DOHH2 (cell line): ENCODE data around the gene SGCD.

Experiments
- H3F3A ChIP-seq: fragments of 200-600 bp; sonication (generic), shearing (Covaris generic); 2 replicates; pipeline ENCODE4 v1.6.0; 2016; ENCODE audit warnings: antibody characterized with exemption, mild to moderate bottlenecking; ENCODE audit not compliant: control insufficient read depth, insufficient read depth
- H3K27ac ChIP-seq: fragments of 200-600 bp; sonication (generic); 2 replicates; pipeline ENCODE4 v1.5.1; 2014; ENCODE audit warnings: low read depth, mild to moderate bottlenecking, low read length, moderate library complexity
- H3K27me3 ChIP-seq: fragments of 200-600 bp; sonication (generic); 2 replicates; pipeline ENCODE4 v1.6.1; 2014; ENCODE audit warnings: mild to moderate bottlenecking, low read length, mixed read lengths; ENCODE audit not compliant: control insufficient read depth
- H3K36me3 ChIP-seq: fragments of 200-600 bp; sonication (generic); 2 replicates; pipeline ENCODE4 v1.6.1; 2014; ENCODE audit warnings: mild to moderate bottlenecking, low read length, moderate library complexity, mixed read lengths; ENCODE audit not compliant: control insufficient read depth
- H3K4me1 ChIP-seq: fragments of 200-600 bp; sonication (generic); 2 replicates; pipeline ENCODE4 v1.6.1; 2014; ENCODE audit warnings: mild to moderate bottlenecking, low read length, mixed read lengths; ENCODE audit not compliant: control insufficient read depth
- H3K4me2 ChIP-seq: fragments of 200-600 bp; sonication (generic); 2 replicates; pipeline ENCODE4 v1.6.0; 2014; ENCODE audit warnings: mild to moderate bottlenecking, low read length, moderate library complexity
- H3K4me3 ChIP-seq: fragments of 200-600 bp; sonication (generic); 2 replicates; pipeline ENCODE4 v1.5.1; 2014; ENCODE audit warnings: mild to moderate bottlenecking, low read length, mixed read lengths
- H3K79me2 ChIP-seq: fragments of 200-600 bp; sonication (generic); 2 replicates; pipeline ENCODE4 v1.6.1; 2014; ENCODE audit warnings: mild to moderate bottlenecking, low read length, mixed read lengths; ENCODE audit not compliant: control insufficient read depth
- H3K9me2 ChIP-seq: fragments of 200-600 bp; sonication (generic); replicated peaks from 2 replicates; pipeline ENCODE4 v1.6.1; 2014; ENCODE audit warnings: mild to moderate bottlenecking, low read length, mixed read lengths; ENCODE audit not compliant: control insufficient read depth
- H3K9me3 ChIP-seq: fragments of 200-600 bp; sonication (generic); 2 replicates; pipeline ENCODE4 v1.6.1; 2014; ENCODE audit warnings: antibody characterized with exemption, low read length, mixed read lengths; ENCODE audit not compliant: control insufficient read depth, insufficient read depth
- H4K20me1 ChIP-seq: fragments of 200-600 bp; sonication (generic); 2 replicates; pipeline ENCODE4 v1.6.0; 2014; ENCODE audit warnings: low read depth, mild to moderate bottlenecking, antibody characterized with exemption, low read length, moderate library complexity; ENCODE audit not compliant: control insufficient read depth, insufficient read depth
- EZH2phosphoT487 ChIP-seq: fragments of 200-600 bp; sonication (generic); IDR thresholded peaks from 2 replicates; pipeline ENCODE4 v1.6.1; 2017; ENCODE audit warnings: borderline replicate concordance, mild to moderate bottlenecking, antibody characterized with exemption, low read length, moderate library complexity, mixed read lengths
- TF ChIP-seq, protein P1 (sequence below): fragments of 200-600 bp; sonication (generic); IDR thresholded peaks from one replicate; pipeline ENCODE4 v1.5.1; 2014; ENCODE audit warnings: antibody characterized with exemption, mild to moderate bottlenecking, low read depth, low read length; ENCODE audit not compliant: poor library complexity, severe bottlenecking

SGCD gene

DNA sequence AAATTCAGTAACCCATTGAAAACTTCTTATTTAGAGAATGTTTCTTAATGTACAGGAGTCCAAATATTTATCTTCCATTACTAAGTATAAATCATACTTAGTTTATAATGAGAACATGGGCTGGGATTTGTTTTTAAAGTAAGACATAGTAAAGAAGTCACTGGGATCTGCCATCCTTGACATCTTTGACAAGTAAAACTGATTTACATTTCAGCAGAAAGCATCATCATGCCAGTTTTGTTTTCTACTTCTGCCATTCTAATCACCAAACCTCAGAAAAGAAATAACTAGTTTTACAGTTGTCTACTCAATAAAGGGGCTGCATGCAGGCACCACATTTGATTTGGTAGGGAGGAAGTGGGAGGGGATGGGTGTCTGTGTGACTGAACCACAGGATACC lies 301.5 kb downstream of the SGCD start:
- Histone ChIP-seq H4K20me1 (no peaks in the 10 kb centered on the region), H3K9me2 (no peaks in the 10 kb centered on the region), H3K9me3 (no peaks in the 10 kb centered on the region), H3K27ac (no peak overlapping the region), H3K4me3 (no peak overlapping the region), H3K4me2 (no peak overlapping the region), H3K36me3 (no peaks in the 10 kb centered on the region), H3K79me2 (no peaks in the 10 kb centered on the region), H3F3A (no peaks in the 10 kb centered on the region), H3K27me3 (no peaks in the 10 kb centered on the region), H3K4me1 (no peaks in the 10 kb centered on the region)
- no peak for TF ChIP-seq EZH2phosphoT487
- TF ChIP-seq, protein P1, sequence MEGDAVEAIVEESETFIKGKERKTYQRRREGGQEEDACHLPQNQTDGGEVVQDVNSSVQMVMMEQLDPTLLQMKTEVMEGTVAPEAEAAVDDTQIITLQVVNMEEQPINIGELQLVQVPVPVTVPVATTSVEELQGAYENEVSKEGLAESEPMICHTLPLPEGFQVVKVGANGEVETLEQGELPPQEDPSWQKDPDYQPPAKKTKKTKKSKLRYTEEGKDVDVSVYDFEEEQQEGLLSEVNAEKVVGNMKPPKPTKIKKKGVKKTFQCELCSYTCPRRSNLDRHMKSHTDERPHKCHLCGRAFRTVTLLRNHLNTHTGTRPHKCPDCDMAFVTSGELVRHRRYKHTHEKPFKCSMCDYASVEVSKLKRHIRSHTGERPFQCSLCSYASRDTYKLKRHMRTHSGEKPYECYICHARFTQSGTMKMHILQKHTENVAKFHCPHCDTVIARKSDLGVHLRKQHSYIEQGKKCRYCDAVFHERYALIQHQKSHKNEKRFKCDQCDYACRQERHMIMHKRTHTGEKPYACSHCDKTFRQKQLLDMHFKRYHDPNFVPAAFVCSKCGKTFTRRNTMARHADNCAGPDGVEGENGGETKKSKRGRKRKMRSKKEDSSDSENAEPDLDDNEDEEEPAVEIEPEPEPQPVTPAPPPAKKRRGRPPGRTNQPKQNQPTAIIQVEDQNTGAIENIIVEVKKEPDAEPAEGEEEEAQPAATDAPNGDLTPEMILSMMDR, result no peak

DNA sequence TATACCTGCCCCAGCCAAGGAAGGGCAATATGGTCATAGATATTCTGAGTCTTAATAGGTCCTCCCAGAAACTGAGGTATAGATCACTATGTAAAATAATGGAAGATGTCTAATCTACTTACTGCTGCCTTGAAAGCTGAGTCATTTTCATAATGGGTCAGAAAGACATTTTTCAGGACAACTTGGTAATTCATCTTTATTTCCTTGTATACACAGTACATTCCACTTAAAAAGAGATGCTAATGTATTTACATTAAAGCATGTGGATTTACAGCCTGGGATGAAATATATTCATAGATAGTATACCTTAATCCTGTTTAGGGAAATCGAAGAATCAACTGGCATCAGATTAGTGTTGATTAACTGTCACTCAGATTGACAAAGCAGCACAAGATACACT lies 304.0 kb downstream of the SGCD start:
- Histone ChIP-seq H3K4me2 (no peak overlapping the region), H3K36me3 (no peaks in the 10 kb centered on the region), H4K20me1 (no peaks in the 10 kb centered on the region), H3K27ac (no peak overlapping the region), H3K4me3 (no peak overlapping the region), H3K9me2 (no peaks in the 10 kb centered on the region), H3K27me3 (no peaks in the 10 kb centered on the region), H3F3A (no peaks in the 10 kb centered on the region), H3K4me1 (no peaks in the 10 kb centered on the region), H3K79me2 (no peaks in the 10 kb centered on the region), H3K9me3 (no peaks in the 10 kb centered on the region)
- TF ChIP-seq EZH2phosphoT487, result no peak
- TF ChIP-seq, protein P1, result no peak

DNA sequence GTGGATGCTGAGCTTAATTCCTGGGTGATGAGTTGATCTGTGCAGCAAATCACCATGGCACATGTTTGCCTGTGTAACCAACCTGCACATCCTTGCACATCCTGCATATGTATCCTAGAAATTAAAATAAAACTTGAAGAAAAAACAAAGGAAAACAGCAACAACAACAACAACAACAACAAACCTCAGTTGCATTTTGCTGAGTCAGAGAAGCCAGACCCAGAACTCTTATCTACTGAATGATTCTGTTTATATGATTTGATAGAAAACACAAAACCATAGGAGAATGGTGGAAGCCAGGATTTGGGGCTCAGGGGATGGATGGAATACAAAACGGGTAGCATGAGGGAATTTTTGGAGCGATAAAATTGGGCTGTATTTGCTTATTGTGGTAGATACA lies 307.3 kb downstream of the SGCD start:
- no peak overlapping the region for H3K27ac ChIP-seq
- no peaks in the 10 kb centered on the region for H3K9me3 ChIP-seq
- H3F3A ChIP-seq, result no peaks in the 10 kb centered on the region
- no peaks in the 10 kb centered on the region for H3K36me3 ChIP-seq
- no peaks in the 10 kb centered on the region for H3K4me1 ChIP-seq
- no peaks in the 10 kb centered on the region for H3K79me2 ChIP-seq
- no peaks in the 10 kb centered on the region for H4K20me1 ChIP-seq
- H3K4me3 ChIP-seq, result no peak overlapping the region
- TF ChIP-seq, protein P1, result no peak
- TF ChIP-seq EZH2phosphoT487, result no peak
- no peaks in the 10 kb centered on the region for H3K9me2 ChIP-seq
- no peaks in the 10 kb centered on the region for H3K27me3 ChIP-seq
- no peak overlapping the region for H3K4me2 ChIP-seq

DNA sequence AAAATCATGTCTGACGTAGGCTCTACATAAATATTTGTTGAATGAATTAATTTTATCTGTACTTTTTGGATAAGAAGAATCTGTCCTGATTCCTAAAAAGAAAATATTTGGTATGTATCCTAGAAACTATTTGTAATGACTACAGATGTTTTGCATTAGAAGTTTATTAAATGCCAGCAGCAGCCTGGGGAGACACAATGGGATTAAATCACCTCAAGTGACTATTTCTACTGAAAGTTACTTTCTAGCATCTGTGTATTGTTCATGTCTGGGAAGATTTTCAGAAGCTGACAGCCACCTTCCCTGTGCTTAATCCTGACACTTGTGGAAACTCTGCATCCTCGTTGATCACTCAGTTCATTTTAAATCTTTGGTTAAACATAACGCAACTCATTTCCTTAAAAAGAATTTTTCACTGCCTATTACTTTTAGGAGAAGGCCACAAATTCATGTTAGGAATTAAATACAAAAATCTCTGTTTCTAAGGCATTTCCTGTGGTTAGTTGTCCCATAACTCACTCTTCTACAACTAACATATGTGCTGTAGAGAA lies 313.8 kb downstream of the SGCD start:
- Histone ChIP-seq H3K4me1 (no peaks in the 10 kb centered on the region), H3K27me3 (no peaks in the 10 kb centered on the region; the same call in 1 of the 2 replicates), H3F3A (no peaks in the 10 kb centered on the region), H4K20me1 (no peaks in the 10 kb centered on the region), H3K4me2 (no peak overlapping the region), H3K27ac (no peak overlapping the region), H3K4me3 (no peak overlapping the region), H3K36me3 (no peaks in the 10 kb centered on the region), H3K9me2 (no peaks in the 10 kb centered on the region), H3K79me2 (no peaks in the 10 kb centered on the region), H3K9me3 (no peaks in the 10 kb centered on the region)
- TF ChIP-seq EZH2phosphoT487, result no peak
- TF ChIP-seq, protein P1, result no peak
